ENCODE results near the gene RNF225. TPM values are rescaled to one million over a fixed set of nuclear protein-coding genes. Genes with fewer than 3 reads are reported as not detected.
"Not testable (repeated sequence)": the region's sequence is repeated elsewhere in the genome, so short reads cannot be mapped to it uniquely, and the experiment has no call there.

Gene RNF225
- total RNA-seq, 1 donor from 2014 or later = not detected

GRCh38 chr19:58357481-58358145 is 37.8 kb upstream of the RNF225 start:
- no peak for ATAC-seq

GRCh38 chr19:58361900-58362271 is 33.6 kb upstream of the RNF225 start:
- ATAC-seq = peak; percentile 16
- DNase-seq = peak; percentile 69
- intact Hi-C loops (cut with micrococcal nuclease) = no loop called here

More at GRCh38 chr19:58357481-58358145, 37.8 kb upstream of the RNF225 start:
- DNase-seq = peak; percentile 24
- intact Hi-C loops (cut with micrococcal nuclease) = no loop called here

GRCh38 chr19:58362272-58362994 is 33.0 kb upstream of the RNF225 start, which contains the start of gene ZNF497:
Gene ZNF497, minus strand, starts transcription at chr19:58362751. Its CDS starts 5,116 bp downstream, at chr19:58357635.
- DNase-seq (peak; percentile 99), ATAC-seq (peak; percentile 96)
- intact Hi-C loops (cut with micrococcal nuclease) = no loop called here

- intact Hi-C loops (cut with micrococcal nuclease) = no loop called here
- ATAC-seq (no peak), DNase-seq (no peak)
Observed at GRCh38 chr19:58364146-58364545, 31.3 kb upstream of the RNF225 start.

- DNase-seq = peak; percentile 16
- intact Hi-C loops (cut with micrococcal nuclease) = no loop called here
- no peak for ATAC-seq
Observed at GRCh38 chr19:58366585-58367430, 28.6 kb upstream of the RNF225 start.

GRCh38 chr19:58367698-58368454 is 27.6 kb upstream of the RNF225 start:
- DNase-seq (peak; percentile 23), ATAC-seq (no peak)
- intact Hi-C loops (cut with micrococcal nuclease) = no loop called here

- peak; percentile 28 for DNase-seq
- intact Hi-C loops (cut with micrococcal nuclease) = no loop called here
- ATAC-seq = no peak
Observed at GRCh38 chr19:58368561-58369360, 26.7 kb upstream of the RNF225 start.

- intact Hi-C loops (cut with micrococcal nuclease) = no loop called here
- DNase-seq (peak; percentile 67), ATAC-seq (peak; percentile 93)
Observed at GRCh38 chr19:58372311-58373133, 22.9 kb upstream of the RNF225 start.

- ATAC-seq (no peak), DNase-seq (no peak)
- intact Hi-C loops (cut with micrococcal nuclease) = no loop called here
Observed at GRCh38 chr19:58374200-58374599, 21.3 kb upstream of the RNF225 start.

GRCh38 chr19:58376724-58377123 is 18.7 kb upstream of the RNF225 start:
- ATAC-seq; DNase-seq; intact Hi-C loops (cut with micrococcal nuclease): not testable (repeated sequence)

- peak; percentile 26 for DNase-seq
- ATAC-seq = no peak
- intact Hi-C loops (cut with micrococcal nuclease) = no loop called here
Observed at GRCh38 chr19:58379246-58379645, 16.2 kb upstream of the RNF225 start.

- intact Hi-C loops (cut with micrococcal nuclease) = no loop called here
- DNase-seq (peak; percentile 11), ATAC-seq (no peak)
Observed at GRCh38 chr19:58380037-58380661, 15.3 kb upstream of the RNF225 start.

- peak; percentile 99 for DNase-seq
- intact Hi-C loops (cut with micrococcal nuclease) = no loop called here
- peak; percentile 95 for ATAC-seq
Observed at GRCh38 chr19:58380662-58381459, 14.6 kb upstream of the RNF225 start, which contains the start of gene ZNF837. Gene ZNF837, minus strand, starts transcription at chr19:58381030. Its CDS starts 11,698 bp downstream, at chr19:58369332.

- ATAC-seq (no peak), DNase-seq (peak; percentile 49)
- intact Hi-C loops (cut with micrococcal nuclease) = no loop called here
Observed at GRCh38 chr19:58381460-58382212, 13.8 kb upstream of the RNF225 start.

- no peak for ATAC-seq
- intact Hi-C loops (cut with micrococcal nuclease) = no loop called here
- DNase-seq = peak; percentile 21
Observed at GRCh38 chr19:58382997-58383603, 12.4 kb upstream of the RNF225 start.

All from left ventricle myocardium superior (tissue), 1 donor.